ENCODE results near the gene MCM9. TPM values are rescaled to one million over a fixed set of nuclear protein-coding genes. Genes with fewer than 3 reads are reported as not detected.
A peak's percentile ranks its signal among the peaks of the same experiment; 100 is the strongest.

Gene MCM9
- polyA plus RNA-seq, 4 donors = 22.9 to 27.3 (median 25.2) TPM

DNA sequence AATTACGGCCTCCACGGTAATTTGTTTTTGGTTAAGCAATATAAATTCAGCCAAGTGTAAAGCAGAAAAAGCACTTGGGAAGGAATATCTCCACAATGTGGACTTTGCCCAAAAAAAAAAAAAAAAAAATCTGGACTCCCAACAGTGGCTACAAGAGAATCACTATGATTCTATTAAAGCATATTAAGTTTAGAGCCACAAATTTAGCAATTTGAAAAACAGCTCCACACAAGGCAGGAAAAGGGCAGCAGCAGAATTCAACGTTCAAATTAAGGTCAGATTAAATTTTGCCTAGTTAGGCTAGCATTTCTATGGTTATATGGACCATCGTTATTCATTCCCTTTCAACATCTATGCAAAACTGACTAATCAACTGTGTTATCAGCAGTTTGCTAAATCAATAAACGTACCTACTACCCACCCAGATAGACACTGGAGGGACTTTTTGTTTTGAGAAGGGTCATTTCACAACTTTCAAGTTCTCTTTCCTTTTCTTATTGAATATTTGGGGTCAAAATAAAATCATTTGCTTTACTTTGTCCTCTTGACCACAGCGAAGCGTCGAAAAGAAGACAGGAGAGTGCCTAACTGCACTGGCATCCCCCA is 1.0 kb downstream of the MCM9 start:
- DNase-seq (ENCODE audit: low read depth in 4 of 4, low spot score in 2 of 4) = no peak

GRCh38 chr6:118932421-118932820 is 2.5 kb downstream of the MCM9 start:
- no peak for DNase-seq (ENCODE audit: low read depth in 4 of 4, low spot score in 2 of 4)

- DNase-seq (ENCODE audit: low read depth in 4 of 4, low spot score in 2 of 4) = no peak
These were observed 3.5 kb downstream of the MCM9 start for GRCh38 chr6:118931436-118931835.

DNA sequence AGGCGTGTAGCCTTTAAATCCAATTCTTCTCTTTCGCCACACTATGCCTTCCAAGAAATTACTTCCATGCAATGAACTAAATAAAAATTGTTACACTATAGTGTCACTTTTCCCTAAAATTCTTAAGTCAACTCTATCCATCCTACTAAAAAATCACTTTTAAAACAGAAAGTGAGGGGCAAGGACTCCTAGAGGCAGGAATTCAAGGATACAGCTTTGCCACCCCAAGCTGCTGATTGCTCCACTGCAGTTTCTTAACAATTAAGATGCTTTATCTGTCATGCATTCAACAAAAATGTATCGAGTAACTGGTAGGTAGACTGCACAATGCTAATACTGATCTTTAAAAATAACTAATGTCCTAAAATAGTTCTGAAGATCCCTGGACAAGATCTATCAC is 4.3 kb downstream of the MCM9 start:
- DNase-seq (ENCODE audit: low read depth in 4 of 4, low spot score in 2 of 4) = no peak

- no peak for DNase-seq (ENCODE audit: low read depth in 4 of 4, low spot score in 2 of 4)
These were observed 11.9 kb downstream of the MCM9 start for GRCh38 chr6:118923035-118923434.

GRCh38 chr6:118921084-118921483 is 13.9 kb downstream of the MCM9 start:
- no peak for DNase-seq (ENCODE audit: low read depth in 4 of 4, low spot score in 2 of 4)

- no peak for DNase-seq (ENCODE audit: low read depth in 4 of 4, low spot score in 2 of 4)
These were observed 16.6 kb downstream of the MCM9 start for GRCh38 chr6:118918329-118918725.

GRCh38 chr6:118917546-118918328 is 17.2 kb downstream of the MCM9 start:
- no peak for DNase-seq (ENCODE audit: low read depth in 4 of 4, low spot score in 2 of 4)

DNA sequence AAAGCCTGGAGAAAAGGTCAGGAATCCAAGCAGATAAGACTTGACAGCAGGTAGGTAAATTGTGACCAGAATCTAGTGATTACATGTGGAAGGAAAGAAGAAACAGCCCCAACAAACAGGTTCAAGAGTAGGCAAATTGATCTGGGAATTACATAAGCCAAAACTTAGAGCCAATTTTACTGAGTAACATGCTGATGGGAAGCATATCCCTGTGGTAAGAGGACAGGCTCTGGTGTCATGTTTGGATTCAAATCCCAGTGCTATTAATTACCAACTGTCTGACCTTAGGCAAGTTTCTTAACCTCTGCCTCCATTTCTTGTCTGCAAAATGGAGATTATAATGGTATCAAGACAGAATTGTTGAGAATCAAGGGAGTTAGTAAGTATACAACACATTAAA is 20.4 kb downstream of the MCM9 start:
- DNase-seq (ENCODE audit: low read depth in 4 of 4, low spot score in 2 of 4) = no peak

GRCh38 chr6:118913161-118913560 is 21.8 kb downstream of the MCM9 start:
- DNase-seq (ENCODE audit: low read depth in 4 of 4, low spot score in 2 of 4) = no peak

- DNase-seq (ENCODE audit: low read depth in 4 of 4, low spot score in 2 of 4) = no peak
These were observed 22.3 kb downstream of the MCM9 start for GRCh38 chr6:118912646-118913045.

DNA sequence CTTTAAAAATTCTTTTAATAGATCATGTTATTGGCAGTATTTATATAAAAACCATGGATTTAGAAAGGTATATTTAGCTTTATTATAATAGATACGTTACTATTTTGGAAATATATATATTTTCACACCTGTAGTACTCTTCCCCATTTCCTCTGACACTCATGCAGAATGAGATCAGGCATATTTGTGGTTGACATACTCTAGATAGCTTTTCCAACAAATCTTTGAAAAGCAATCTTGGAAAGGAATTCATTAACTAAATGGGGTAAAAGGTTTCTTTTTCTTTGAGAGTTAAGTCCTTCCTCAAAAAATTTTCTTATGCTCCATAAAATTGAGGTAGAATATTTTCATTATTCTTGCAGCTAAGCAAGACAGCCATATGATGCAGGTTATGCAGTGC is 26.5 kb downstream of the MCM9 start:
- DNase-seq (ENCODE audit: low read depth in 4 of 4, low spot score in 2 of 4) = no peak

DNA sequence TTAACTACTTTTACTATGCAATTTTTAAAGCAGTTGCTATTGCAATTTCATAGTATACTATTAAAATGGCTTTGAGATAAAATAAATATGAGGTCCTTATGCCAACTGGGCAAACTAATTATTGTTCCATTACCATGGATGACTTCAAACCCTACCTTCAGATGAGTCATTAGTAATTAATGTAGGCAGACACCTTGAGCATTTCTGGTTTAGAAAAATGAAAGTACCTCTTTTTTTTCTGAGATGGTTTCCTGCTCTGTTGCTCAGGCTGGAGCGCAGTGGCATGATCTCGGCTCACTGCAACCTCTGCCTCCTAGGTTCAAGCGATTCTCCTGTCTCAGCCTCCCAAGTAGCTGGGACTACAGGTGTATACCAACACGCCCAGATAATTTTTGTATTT is 29.1 kb downstream of the MCM9 start:
- no peak for DNase-seq (ENCODE audit: low read depth in 4 of 4, low spot score in 2 of 4)

DNA sequence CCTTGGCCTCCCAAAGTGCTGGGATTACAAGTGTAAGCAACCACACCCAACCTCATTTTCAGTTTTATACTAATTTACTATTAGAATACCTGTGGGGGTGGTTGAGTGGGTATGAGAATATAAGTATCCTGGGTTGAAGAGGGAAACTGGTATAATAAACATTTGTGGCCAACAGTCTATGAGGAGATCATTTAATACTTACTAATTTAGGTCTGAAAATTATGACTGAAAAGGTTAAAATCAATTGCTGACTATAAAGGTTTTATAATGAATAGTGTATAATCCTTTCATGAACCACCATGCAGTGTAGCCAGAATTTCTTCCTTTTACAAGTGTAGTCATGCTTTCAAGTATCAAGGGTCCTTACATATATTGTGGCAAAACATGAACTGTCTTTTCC is 29.9 kb downstream of the MCM9 start:
- DNase-seq (ENCODE audit: low read depth in 4 of 4, low spot score in 2 of 4) = no peak

DNA sequence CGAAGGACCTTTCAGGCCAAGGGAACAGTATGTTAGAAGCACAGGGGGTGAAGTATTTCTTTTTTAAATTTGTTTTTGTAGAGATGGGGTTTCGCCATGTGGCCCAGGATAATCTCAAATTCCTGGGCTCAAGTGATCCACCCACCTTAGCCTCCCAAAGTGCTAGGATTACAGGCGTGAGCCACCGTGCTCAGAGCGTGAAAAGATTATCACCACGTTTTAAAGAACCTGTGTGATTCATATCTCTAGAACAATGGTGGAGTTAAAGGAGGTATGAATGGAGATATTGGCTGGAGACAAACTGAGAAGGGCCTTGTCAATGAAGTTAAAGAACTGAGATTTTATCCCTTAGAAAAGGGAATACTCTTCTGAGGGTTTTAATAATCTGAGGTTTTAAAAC is 31.3 kb downstream of the MCM9 start:
- no peak for DNase-seq (ENCODE audit: low read depth in 4 of 4, low spot score in 2 of 4)

- DNase-seq (ENCODE audit: low read depth in 4 of 4, low spot score in 2 of 4) = no peak
These were observed 31.8 kb downstream of the MCM9 start for GRCh38 chr6:118903138-118903537.

DNA sequence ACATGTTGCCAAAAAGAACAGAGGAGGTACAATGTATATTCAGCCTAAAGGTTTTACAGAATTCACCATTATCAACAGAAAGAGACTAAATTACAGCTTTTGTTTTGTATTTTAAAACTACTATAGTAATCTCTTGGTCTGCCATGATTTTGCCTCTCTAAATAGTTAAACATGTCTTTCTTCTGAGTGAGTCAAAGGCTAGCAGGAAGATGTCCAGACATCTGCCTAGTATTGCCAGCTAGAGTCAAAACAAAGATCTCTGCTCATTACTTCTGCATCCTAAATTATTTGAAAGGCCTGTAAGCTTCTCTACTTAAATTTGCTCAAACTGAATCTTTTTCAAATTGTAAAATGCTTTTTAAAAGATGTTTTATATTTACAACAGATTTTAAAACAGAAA is 32.2 kb downstream of the MCM9 start:
- DNase-seq (ENCODE audit: low read depth in 4 of 4, low spot score in 2 of 4) = no peak

- DNase-seq (ENCODE audit: low read depth in 4 of 4, low spot score in 2 of 4) = no peak
These were observed 35.0 kb downstream of the MCM9 start for GRCh38 chr6:118899948-118900347.

GRCh38 chr6:118897386-118897785 is 37.6 kb downstream of the MCM9 start:
- no peak for DNase-seq (ENCODE audit: low read depth in 4 of 4, low spot score in 2 of 4)

GRCh38 chr6:118896339-118897136 is 38.4 kb downstream of the MCM9 start:
- DNase-seq (ENCODE audit: low read depth in 4 of 4, low spot score in 2 of 4) = no peak

DNA sequence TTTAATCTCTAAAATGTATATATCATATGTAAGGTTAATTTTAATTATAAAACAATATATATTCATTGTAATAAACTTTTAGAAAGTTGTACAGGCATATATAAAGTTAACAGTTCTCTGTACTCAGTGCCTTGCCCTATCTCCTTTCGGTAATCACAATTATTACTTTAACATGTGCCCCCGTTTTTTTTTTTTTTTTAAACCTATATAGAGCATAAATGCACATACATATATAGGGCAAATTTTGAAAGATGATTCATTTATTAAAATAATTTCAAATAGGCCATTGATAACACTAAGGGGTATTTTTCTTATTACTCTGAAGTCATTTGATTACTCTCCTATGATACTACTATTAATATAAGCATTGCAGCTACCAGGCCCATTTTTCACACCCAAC is 39.1 kb downstream of the MCM9 start:
- DNase-seq (ENCODE audit: low read depth in 4 of 4, low spot score in 2 of 4) = no peak

GRCh38 chr6:118895261-118895560 is 39.7 kb downstream of the MCM9 start:
- peak in 1 of 4 donors; percentile 34 for DNase-seq (ENCODE audit: low read depth in 4 of 4, low spot score in 2 of 4)

All from left renal cortex interstitium (tissue), 4 donors.